GM12878 (cell line): Measurements from ENCODE around the gene ATP6V0C. TPM values are rescaled to one million over a fixed set of nuclear protein-coding genes. Genes with fewer than 3 reads are reported as not detected.

ENCODE experiments used
- ATAC-seq: fragments of 200-7000 bp; cut with Tn5 transposase; 3 replicates; pipeline ENCODE4 v1.9.1; 2020; ENCODE audit warnings: mild to moderate bottlenecking, moderate library complexity
- BruUV-seq: library from RNA; stranded (reverse); fragments of 400-500 nt; replicated peaks from 2 replicates; lab custom pipeline; 2021; lab: Mats Ljungman, UMichigan
- CTCF ChIA-PET: fragments of 300-600 bp; sonication (Branson Sonifier 250); formaldehyde crosslinking; extraction: SDS; loops from one replicate; lab custom pipeline; 2021; ENCODE audit warnings: inconsistent platforms; lab: Yijun Ruan, JAX
- POLR2A ChIA-PET: fragments of 350-600 bp; formaldehyde crosslinking; extraction: SDS; loops from one replicate; lab custom pipeline; 2021; ENCODE audit warnings: inconsistent platforms; lab: Charles Lee
- RAD21 ChIA-PET: fragments of 300-600 bp; sonication (Branson Sonifier 250); formaldehyde crosslinking; loops from one replicate; lab custom pipeline; 2023; ENCODE audit warnings: antibody characterized with exemption; ENCODE audit not compliant: unreplicated experiment; lab: Charles Lee
- SMC1A ChIA-PET: fragments of 300-600 bp; sonication (Branson Sonifier 250); formaldehyde crosslinking; loops from one replicate; lab custom pipeline; 2023; ENCODE audit not compliant: unreplicated experiment, uncharacterized antibody; lab: Charles Lee
- DNase-seq: peaks from one replicate; pipeline ENCODE4 v3.0.0-alpha.2; 2011; ENCODE audit warnings: low read depth, low spot score
- FAIRE-seq: peaks from 3 replicates; lab custom pipeline; 2011; peaks lifted over from hg19 to GRCh38; lab: Jason Lieb, UNC
- H2AFZ ChIP-seq: 2 replicates; pipeline ENCODE4 v1.6.0; 2011; ENCODE audit warnings: low read depth, low read length, control low read depth; ENCODE audit not compliant: control insufficient read depth
- H3K27ac ChIP-seq: 2 replicates; pipeline ENCODE4 v1.5.1; 2011; ENCODE audit warnings: control low read depth; ENCODE audit not compliant: control insufficient read depth, insufficient read depth
- H3K27me3 ChIP-seq, 2 experiments: replicated peaks in 1 of 2; 2 replicates each; pipeline versions ENCODE4 v1.6.0 to v1.6.1; 2011; ENCODE audit warnings: low read length in 1 of 2; ENCODE audit not compliant: control insufficient read depth in 2 of 2, insufficient read depth in 2 of 2
- H3K36me3 ChIP-seq, 2 experiments: 2 replicates each; pipeline ENCODE4 v1.5.1; 2011; ENCODE audit warnings: low read length in 1 of 2; ENCODE audit not compliant: control insufficient read depth in 2 of 2, insufficient read depth in 2 of 2
- H3K4me1 ChIP-seq: 2 replicates; pipeline ENCODE4 v1.6.1; 2011; ENCODE audit warnings: mild to moderate bottlenecking, low read length, moderate library complexity, mixed read lengths; ENCODE audit not compliant: control insufficient read depth, insufficient read depth
- H3K4me2 ChIP-seq: 2 replicates; pipeline ENCODE4 v1.6.0; 2011; ENCODE audit warnings: control low read depth; ENCODE audit not compliant: control insufficient read depth, insufficient read depth
- H3K4me3 ChIP-seq: fragments of 200-600 bp; sonication (generic); 2 replicates; pipeline ENCODE4 v1.5.1; 2016
- H3K79me2 ChIP-seq: 2 replicates; pipeline ENCODE4 v1.6.0; 2011; ENCODE audit warnings: low read length; ENCODE audit not compliant: control insufficient read depth, insufficient read depth
- H3K9ac ChIP-seq: 2 replicates; pipeline ENCODE4 v1.8.0; 2011; ENCODE audit warnings: low read length, control low read depth, mixed read lengths; ENCODE audit not compliant: control insufficient read depth, insufficient read depth
- H3K9me3 ChIP-seq: replicated peaks from 3 replicates; pipeline ENCODE4 v1.5.1; 2011; ENCODE audit warnings: mild to moderate bottlenecking, low read length; ENCODE audit not compliant: control insufficient read depth, insufficient read depth
- H4K20me1 ChIP-seq: 2 replicates; pipeline ENCODE4 v1.6.0; 2011; ENCODE audit not compliant: control insufficient read depth, insufficient read depth
- CHD1 ChIP-seq: IDR thresholded peaks from 2 replicates; pipeline ENCODE4 v1.6.1; 2012; ENCODE audit warnings: low read depth, low read length, improper control_type of control experiment
- CHD2 ChIP-seq: IDR thresholded peaks from 2 replicates; pipeline ENCODE4 v1.6.1; 2011; ENCODE audit warnings: low read depth, low read length, improper control_type of control experiment, borderline replicate concordance
- E2F8 ChIP-seq: fragments of 450-650 bp; IDR thresholded peaks from 2 replicates; pipeline ENCODE4 v1.6.1; 2018; ENCODE audit warnings: mild to moderate bottlenecking, low read depth, moderate library complexity; ENCODE audit not compliant: partially characterized antibody
- NR2C2 ChIP-seq: IDR thresholded peaks from 2 replicates; pipeline ENCODE4 v1.6.1; 2011; ENCODE audit warnings: borderline replicate concordance, low read depth; ENCODE audit not compliant: control insufficient read depth, insufficient read length
- POLR2AphosphoS2 ChIP-seq: IDR thresholded peaks from 2 replicates; pipeline ENCODE4 v1.6.1; 2011; ENCODE audit warnings: low read depth, mild to moderate bottlenecking, low read length, improper control_type of control experiment, moderate library complexity
- POLR2AphosphoS5 ChIP-seq: IDR thresholded peaks from 2 replicates; pipeline ENCODE4 v1.6.1; 2011; ENCODE audit warnings: mild to moderate bottlenecking, low read length, inconsistent platforms
- RCOR1 ChIP-seq: conservative IDR thresholded peaks from 2 replicates; pipeline ENCODE4 v1.6.1; 2012; ENCODE audit warnings: low read depth, low read length, improper control_type of control experiment
- SMC3 ChIP-seq: IDR thresholded peaks from 2 replicates; pipeline ENCODE4 v1.6.1; 2011; ENCODE audit warnings: low read length, improper control_type of control experiment, borderline replicate concordance
- USF1 ChIP-seq: IDR thresholded peaks from 2 replicates; pipeline ENCODE4 v1.6.1; 2011; ENCODE audit warnings: borderline replicate concordance, low read depth, mild to moderate bottlenecking, moderate library complexity, mixed read lengths, low read length; ENCODE audit not compliant: insufficient read depth; ENCODE audit errors: extremely low read length
- WGBS: methylation state at CpG from one replicate; pipeline ENCODE4 v1.1.6; 2016; ENCODE audit warnings: low lambda C conversion rate; ENCODE audit not compliant: insufficient replicate concordance, insufficient coverage; ENCODE audit errors: missing lambda C conversion rate; 5-methylcytosine and 5-hydroxymethylcytosine counted together
- in situ Hi-C: fragments of 300-500 bp; cut with MboI; formaldehyde crosslinking; loops from 9 replicates; pipeline ENCODE4 v1.14.3; 2018; ENCODE audit warnings: mixed read lengths
- intact Hi-C: fragments of 100-400 bp; cut with micrococcal nuclease; formaldehyde crosslinking; loops from one replicate; pipeline ENCODE4 v1.14.2; 2022; ENCODE audit not compliant: unreplicated experiment
- polyA plus RNA-seq, 11 experiments: library from polyadenylated mRNA; depleted of rRNA in 4 of 11; unstranded in 6 of 11; stranded (reverse) in 5 of 11; fragments of >200 nt; fragmentation: Nextera tagmentation in 4 of 11; fragmentation: Illumina TruSeq in 1 of 11; extraction: Ambion mirVana in 4 of 11; extraction: Trizol in 1 of 11; gene quantifications; 1 replicate in 1 of 11; 2 replicates in 10 of 11; pipeline versions ENCODE4 v1.2.1 to v1.2.3, GENCODE V29; 2011 to 2016; ENCODE audit warnings: inconsistent platforms in 2 of 11, missing spikeins in 2 of 11, low read depth in 1 of 11
- total RNA-seq, 4 experiments: library from RNA; depleted of rRNA in 3 of 4; stranded (reverse); fragments of >200 nt in 3 of 4; fragmentation: Illumina TruSeq in 1 of 4; extraction: Trizol in 1 of 4; gene quantifications; 2 replicates each; pipeline versions ENCODE4 v1.2.1 to v1.2.3, GENCODE V29; 2013 to 2021
- TF ChIP-seq, protein P1 (sequence below): IDR thresholded peaks from 2 replicates; pipeline ENCODE4 v1.6.1; 2012; ENCODE audit warnings: low read depth, low read length, improper control_type of control experiment
- TF ChIP-seq, protein P2 (sequence below): fragments of 450-650 bp; IDR thresholded peaks from 2 replicates; pipeline ENCODE4 v1.6.1; 2017; ENCODE audit warnings: borderline replicate concordance

The ATP6V0C gene
- total and polyA plus RNA-seq, 10 of the 15 experiments (the other 5 are each of a cell fraction or from before 2014, with no cell fraction given) = 2.4 to 135 (median 18.4) TPM

GRCh38 chr16:2517954-2518605, 4.3 kb downstream of the ATP6V0C start (continued):
- no peak for TF ChIP-seq CHD1
- TF ChIP-seq, protein P1, sequence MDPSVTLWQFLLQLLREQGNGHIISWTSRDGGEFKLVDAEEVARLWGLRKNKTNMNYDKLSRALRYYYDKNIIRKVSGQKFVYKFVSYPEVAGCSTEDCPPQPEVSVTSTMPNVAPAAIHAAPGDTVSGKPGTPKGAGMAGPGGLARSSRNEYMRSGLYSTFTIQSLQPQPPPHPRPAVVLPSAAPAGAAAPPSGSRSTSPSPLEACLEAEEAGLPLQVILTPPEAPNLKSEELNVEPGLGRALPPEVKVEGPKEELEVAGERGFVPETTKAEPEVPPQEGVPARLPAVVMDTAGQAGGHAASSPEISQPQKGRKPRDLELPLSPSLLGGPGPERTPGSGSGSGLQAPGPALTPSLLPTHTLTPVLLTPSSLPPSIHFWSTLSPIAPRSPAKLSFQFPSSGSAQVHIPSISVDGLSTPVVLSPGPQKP = no peak
- TF ChIP-seq, protein P2, sequence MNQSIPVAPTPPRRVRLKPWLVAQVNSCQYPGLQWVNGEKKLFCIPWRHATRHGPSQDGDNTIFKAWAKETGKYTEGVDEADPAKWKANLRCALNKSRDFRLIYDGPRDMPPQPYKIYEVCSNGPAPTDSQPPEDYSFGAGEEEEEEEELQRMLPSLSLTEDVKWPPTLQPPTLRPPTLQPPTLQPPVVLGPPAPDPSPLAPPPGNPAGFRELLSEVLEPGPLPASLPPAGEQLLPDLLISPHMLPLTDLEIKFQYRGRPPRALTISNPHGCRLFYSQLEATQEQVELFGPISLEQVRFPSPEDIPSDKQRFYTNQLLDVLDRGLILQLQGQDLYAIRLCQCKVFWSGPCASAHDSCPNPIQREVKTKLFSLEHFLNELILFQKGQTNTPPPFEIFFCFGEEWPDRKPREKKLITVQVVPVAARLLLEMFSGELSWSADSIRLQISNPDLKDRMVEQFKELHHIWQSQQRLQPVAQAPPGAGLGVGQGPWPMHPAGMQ = no peak

DNA sequence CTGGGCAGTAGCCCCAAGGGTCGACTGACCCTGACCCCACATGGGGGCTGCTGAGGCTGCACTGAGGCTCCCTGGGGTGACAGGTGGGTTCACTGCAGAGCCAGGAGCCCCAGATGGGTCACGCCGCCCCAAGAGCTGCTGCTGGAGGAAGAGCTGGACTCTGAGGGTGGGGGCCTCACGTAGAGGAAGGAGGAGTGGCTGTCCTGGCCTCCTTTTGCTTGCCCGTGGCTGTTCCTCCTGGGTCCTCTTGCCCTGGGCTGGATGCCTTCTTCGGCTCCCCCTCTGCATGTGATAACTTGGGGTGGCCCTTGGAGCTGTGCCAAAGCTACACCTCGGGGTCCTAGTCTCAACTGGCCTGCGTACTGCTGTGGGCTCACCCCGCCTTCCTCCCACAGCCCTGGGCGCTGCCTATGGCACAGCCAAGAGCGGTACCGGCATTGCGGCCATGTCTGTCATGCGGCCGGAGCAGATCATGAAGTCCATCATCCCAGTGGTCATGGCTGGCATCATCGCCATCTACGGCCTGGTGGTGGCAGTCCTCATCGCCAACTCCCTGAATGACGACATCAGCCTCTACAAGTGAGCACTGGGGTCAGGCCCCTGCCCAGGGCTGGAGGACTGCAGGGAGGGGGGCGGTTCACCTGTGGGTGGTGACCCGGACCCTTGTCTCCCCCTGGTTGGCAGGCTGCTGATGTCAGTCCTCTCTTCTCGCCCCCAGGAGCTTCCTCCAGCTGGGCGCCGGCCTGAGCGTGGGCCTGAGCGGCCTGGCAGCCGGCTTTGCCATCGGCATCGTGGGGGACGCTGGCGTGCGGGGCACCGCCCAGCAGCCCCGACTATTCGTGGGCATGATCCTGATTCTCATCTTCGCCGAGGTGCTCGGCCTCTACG, 5.3 kb downstream of the ATP6V0C start:
- POLR2A ChIA-PET = interaction anchor here (1.1 to 1.5 kb wide), 2 partner anchors 12 to 18 kb away, joined by 4 read pairs; partner anchors contain the start of genes CEMP1 and PDPK1
- no peak for DNase-seq

More for the DNA sequence above, 5.3 kb downstream of the ATP6V0C start:
- intact Hi-C loops = no loop called here
- TF ChIP-seq USF1 (peak; percentile 1), NR2C2 (no peak), E2F8 (no peak), POLR2AphosphoS2 (no peak), SMC3 (no peak), CHD2 (no peak), RCOR1 (no peak), POLR2AphosphoS5 (0 out of 2 replicates have a peak, but pooled peaks have one; percentile 41)
- ChIA-PET SMC1A (no interaction called here), CTCF (interaction anchor here (0.8 kb wide), 1 partner anchor 18 kb away, joined by 4 read pairs; no protein-coding TSS in a partner anchor), RAD21 (no interaction called here)
- Histone ChIP-seq H3K9me3 (no peaks in the 10 kb centered on the region), H3K27ac (no peak overlapping the region), H3K4me2 (no peak overlapping the region), H3K79me2 (peaks cover 61% of the 10 kb centered on the region), H3K9ac (no peak overlapping the region), H3K4me1 (peaks cover 17% of the 10 kb centered on the region), H3K4me3 (no peak overlapping the region), H2AFZ (no peak overlapping the region), H3K27me3 (no peaks in the 10 kb centered on the region), H4K20me1 (peaks cover 9% of the 10 kb centered on the region), H3K36me3 (peaks cover 6 to 16% of the 10 kb centered on the region in 2 experiments; a peak in 3 of 4 replicates)
- FAIRE-seq (no peak), ATAC-seq (no peak)
- in situ Hi-C loops = no loop called here
- BruUV-seq = no TSS peak
- 87% methylated on average over 39 of the region's 39 CpGs for WGBS
